MG63 (cell line): ENCODE measurements around the gene IMPA2. TPM values are rescaled to one million over a fixed set of nuclear protein-coding genes. Genes with fewer than 3 reads are reported as not detected.

Source experiments
- DNase-seq: peaks from one replicate; pipeline ENCODE4 v3.0.0-alpha.2; 2020
- H3K27me3 ChIP-seq: fragments of 250-450 bp; sonication (Bioruptor Pico); 2 replicates; pipeline ENCODE4 v1.5.1; 2020; ENCODE audit warnings: mild to moderate bottlenecking, moderate library complexity
- H3K36me3 ChIP-seq: fragments of 250-450 bp; sonication (Bioruptor Pico); 2 replicates; pipeline ENCODE4 v1.5.1; 2020; ENCODE audit warnings: mild to moderate bottlenecking, moderate library complexity
- H3K4me3 ChIP-seq: fragments of 250-450 bp; sonication (Bioruptor Pico); 2 replicates; pipeline ENCODE4 v1.5.1; 2020; ENCODE audit warnings: mild to moderate bottlenecking, moderate library complexity
- H3K9me3 ChIP-seq: fragments of 250-450 bp; sonication (Bioruptor Pico); 2 replicates; pipeline ENCODE4 v1.5.1; 2020; ENCODE audit warnings: mild to moderate bottlenecking, moderate library complexity
- total RNA-seq: library from RNA; depleted of rRNA; stranded (reverse); fragments of >200 nt; shearing (Covaris generic); gene quantifications from 2 replicates; pipeline ENCODE4 v1.2.3, GENCODE V29; 2014; ENCODE audit warnings: low replicate concordance

The IMPA2 gene
- total RNA-seq, 1 experiment from 2014 or later, result 90.8 TPM

DNA sequence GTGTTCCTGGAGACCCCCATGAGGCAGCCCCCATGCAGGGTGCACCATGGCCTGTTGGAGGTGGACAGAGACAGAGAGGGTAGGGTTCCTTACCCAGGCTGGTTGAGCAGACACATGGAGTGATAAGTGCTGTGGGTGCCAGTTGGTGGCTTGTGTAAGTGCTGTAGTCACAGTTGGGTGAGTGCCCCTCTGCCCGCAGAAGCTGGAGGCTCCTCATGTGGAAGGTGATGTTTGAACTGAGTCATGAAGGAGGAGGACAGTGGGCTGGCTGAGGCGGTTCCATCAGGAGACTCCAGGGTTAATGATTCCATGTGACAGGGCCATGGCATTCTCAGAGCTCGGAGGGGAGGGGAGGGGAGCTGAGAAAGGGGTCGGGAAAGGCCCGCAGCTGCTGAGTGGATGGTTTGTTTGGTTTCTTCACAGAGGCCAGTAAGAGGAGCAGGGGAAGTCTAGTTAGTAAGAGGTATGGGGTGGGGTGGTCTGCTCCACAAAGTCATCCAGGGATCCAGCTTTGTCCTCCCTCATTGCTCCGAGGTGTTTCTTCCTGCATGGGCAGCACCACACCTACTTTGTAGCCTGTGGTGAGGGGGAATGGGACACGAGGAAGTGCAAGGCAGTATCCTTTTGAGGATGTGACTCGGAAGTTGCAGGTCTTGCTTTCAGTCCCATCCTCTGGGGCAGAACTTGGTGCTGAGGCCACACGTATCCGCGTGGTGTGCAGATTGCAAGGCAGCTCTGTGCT, 13.6 kb downstream of the IMPA2 start:
- no peaks in the 10 kb centered on the region for H3K9me3 ChIP-seq
- peaks cover 7% of the 10 kb centered on the region; the same call in 1 of the 2 replicates for H3K36me3 ChIP-seq
- no peak overlapping the region for H3K4me3 ChIP-seq
- peak; percentile 54 for DNase-seq
- H3K27me3 ChIP-seq, result no peaks in the 10 kb centered on the region

DNA sequence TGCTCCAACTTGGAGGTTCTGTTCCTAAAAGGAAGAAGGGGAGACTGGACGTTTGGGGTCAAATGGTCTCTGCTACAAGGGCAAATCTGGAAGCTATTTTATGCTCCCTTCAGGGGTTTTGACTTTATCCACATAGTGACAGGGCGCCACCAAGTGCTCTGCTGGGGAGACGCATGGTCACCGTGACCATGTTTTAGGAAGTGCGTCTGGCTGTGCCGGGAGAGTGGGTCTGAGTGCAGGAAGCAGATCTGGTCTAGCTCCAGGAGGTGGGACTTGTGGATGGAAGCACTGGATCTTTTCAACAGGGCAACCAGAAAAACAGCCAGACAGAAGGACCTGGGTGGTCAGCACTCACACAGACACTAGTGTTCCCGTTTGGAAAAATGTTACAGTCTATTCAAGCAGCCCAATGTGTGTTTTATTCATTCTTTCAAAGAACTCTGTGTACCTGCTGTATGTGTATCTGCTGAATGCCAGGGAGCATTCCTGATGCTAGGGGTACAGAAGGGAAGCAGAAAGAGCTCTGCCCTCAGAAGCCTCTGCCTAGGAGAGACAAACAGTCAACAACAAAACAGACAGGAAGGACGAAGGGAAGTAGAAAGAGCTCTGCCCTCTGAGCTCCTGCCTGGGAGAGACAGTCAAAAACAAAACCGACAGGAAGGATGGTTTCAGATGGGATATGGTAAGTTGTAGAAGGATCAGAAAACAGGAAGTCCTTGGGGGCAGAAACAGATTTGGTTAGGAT, 14.3 kb downstream of the IMPA2 start:
- Histone ChIP-seq H3K36me3 (peaks cover 7% of the 10 kb centered on the region; the same call in 1 of the 2 replicates), H3K4me3 (no peak overlapping the region), H3K27me3 (no peaks in the 10 kb centered on the region), H3K9me3 (no peaks in the 10 kb centered on the region)
- peak; percentile 42 for DNase-seq

DNA sequence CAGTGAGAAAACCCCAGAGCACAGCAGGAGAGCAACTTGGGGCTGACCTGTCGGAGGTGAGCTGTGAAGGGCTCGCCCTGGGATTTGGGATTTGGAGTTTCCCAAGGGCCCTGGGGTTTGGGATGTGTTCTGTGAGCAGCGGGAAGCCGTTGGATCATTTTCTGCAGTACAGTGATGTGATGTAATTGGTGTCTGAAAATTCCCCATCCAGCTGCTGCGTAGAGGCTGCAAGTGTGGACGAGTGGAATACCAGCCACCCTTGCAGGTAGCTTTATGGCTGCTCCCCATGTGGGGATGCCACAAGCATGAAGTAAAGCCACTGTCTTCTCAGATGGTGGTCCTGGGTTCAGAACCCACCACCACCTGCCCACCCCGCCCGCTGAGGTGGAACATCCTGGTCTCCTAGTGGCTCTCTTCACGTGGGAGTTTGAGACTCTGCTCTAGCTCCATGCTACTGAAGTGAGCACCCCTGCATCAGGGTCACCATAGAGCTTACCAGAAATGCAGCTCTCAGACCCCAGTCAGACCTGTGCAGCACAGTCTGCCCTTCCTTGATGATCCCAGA, 15.0 kb downstream of the IMPA2 start:
- 0 out of 2 replicates have a peak, but pooled peaks cover 7% of the 10 kb centered on the region for H3K36me3 ChIP-seq
- DNase-seq, result no peak
- no peak overlapping the region for H3K4me3 ChIP-seq
- H3K27me3 ChIP-seq, result no peaks in the 10 kb centered on the region
- no peaks in the 10 kb centered on the region for H3K9me3 ChIP-seq

DNA sequence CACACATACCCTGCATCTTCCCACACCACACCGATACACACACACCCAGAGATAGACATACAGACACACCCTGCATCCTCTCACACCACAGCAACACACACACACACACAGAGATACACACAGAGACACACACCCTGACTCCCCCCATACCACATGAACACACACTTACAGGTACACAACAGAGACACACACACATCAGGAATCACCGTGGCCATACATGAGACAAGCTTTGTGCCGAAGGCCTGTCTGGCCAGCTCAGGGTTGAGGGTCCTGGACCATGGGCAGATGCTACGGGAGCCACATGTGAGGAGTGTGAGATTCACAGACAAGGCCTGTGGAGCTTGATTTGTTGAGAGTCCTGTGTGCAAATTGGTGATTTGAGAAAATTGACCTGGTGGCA, 15.6 kb downstream of the IMPA2 start:
- no peak for DNase-seq
- no peaks in the 10 kb centered on the region for H3K9me3 ChIP-seq
- peaks cover 9% of the 10 kb centered on the region for H3K36me3 ChIP-seq
- H3K27me3 ChIP-seq, result no peaks in the 10 kb centered on the region
- no peak overlapping the region for H3K4me3 ChIP-seq

DNA sequence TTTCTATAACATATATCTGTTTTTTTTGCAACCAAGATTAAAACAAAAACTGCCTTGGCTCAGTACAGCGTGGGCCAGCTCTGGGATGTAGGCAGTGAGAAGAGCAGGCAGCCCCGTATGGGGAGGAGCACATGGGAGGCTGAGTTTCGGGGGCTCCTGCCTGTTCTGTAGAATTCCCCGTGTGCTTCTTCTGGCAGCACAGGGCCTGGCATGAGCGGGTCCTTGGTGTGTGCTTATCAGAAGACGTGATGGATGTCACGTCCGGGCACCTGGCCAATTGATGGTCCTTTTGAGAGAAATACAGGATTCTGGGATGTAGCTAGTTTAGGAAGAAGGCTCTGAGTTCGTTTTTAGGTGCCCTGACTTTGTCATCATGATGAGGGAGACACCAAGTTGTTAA, 16.2 kb downstream of the IMPA2 start:
- Histone ChIP-seq H3K36me3 (peaks cover 12% of the 10 kb centered on the region), H3K27me3 (no peaks in the 10 kb centered on the region), H3K4me3 (no peak overlapping the region), H3K9me3 (no peaks in the 10 kb centered on the region)
- DNase-seq, result no peak

DNA sequence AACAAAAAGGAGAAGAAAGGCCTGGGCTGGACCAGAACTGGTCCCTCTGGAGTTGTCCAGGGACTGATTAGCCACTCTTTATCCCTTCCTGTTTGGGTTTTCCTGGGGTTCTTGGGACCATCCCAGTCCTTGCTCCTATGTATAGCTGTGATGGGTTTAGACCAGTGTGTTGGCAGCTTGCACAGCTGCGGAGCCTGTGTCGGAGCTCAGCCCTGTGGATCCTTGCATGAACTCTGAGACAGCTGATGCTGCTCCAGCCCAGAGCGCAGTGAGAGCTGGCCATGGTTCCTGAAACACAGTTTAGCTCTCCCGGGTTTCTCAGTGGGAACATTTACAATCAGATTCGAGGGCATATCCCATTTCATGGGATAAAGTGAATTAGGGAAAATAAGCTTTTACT, 16.9 kb downstream of the IMPA2 start:
- Histone ChIP-seq H3K36me3 (peaks cover 13% of the 10 kb centered on the region), H3K4me3 (no peak overlapping the region), H3K27me3 (no peaks in the 10 kb centered on the region), H3K9me3 (no peaks in the 10 kb centered on the region)
- no peak for DNase-seq

DNA sequence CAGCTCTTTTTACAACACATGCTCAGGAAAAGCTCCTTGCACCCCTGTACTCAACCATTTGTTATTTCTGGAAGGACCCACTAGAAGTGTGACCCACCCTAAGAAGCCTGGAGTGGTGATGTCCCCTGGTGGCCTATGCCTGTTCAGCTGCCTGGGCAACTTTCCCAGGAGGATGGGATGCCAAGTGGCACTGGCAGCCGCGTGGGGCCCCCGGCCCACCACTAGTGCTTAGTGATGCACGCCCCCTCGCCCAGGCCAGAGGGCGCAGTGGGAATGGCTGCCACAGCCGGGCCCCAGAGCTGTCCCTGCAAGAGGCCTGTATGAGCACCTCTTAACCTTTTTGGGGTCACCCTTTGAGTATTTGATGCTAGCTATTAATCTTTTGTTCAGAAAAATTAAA, 18.1 kb downstream of the IMPA2 start:
- H3K9me3 ChIP-seq, result no peaks in the 10 kb centered on the region
- no peaks in the 10 kb centered on the region for H3K27me3 ChIP-seq

DNA sequence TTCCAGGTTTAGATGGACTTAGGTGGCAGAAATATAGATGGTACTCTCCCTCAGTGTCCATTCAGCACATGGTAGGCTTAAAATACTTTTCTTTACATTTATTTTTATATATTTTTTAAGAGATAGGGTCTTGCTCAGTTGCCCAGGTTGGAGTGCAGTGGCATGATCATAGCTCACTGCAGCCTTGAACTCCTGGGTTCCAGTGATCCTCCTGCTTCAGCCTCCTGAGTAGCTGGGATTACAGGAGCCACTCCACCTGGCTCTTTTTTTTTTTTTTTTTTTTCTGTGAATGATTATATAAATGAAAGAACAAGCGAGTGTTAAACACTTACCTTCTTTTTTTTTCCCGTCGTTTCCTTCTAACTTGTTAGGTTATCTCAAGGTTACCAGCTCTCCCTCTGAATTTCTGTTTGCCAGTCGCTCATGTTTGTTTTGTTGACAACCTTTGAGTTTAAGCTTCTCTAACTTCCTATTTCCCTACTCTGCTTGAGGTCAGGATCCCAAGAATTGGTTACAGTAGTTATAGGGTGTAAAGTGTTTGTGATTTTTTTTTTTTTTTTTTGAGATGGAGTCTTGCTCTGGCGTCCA, 18.9 kb downstream of the IMPA2 start:
- peaks cover 24% of the 10 kb centered on the region for H3K36me3 ChIP-seq
- no peaks in the 10 kb centered on the region for H3K27me3 ChIP-seq
- no peak for DNase-seq

More for the DNA sequence above, 18.1 kb downstream of the IMPA2 start:
- no peak for DNase-seq
- Histone ChIP-seq H3K4me3 (no peak overlapping the region), H3K36me3 (peaks cover 19% of the 10 kb centered on the region)

DNA sequence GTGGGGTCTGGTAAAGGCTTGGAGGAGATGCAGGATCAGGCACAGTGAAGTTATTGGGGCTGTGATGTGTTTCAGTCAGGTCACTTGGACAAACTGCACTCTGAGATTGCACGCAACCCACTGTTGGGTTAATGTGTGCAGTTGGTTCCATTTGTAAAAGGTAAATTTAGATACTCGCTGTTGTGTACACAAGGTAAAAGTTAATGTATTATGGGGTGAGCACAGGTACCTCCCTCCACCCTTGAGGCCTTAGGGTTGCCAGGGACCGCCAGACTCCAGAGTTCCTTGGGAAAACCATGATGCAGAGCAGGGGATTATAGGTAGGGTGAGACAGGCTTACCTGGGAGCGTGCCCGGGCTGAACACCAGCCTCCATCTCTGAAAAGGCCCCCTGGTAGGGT, 20.1 kb downstream of the IMPA2 start:
- Histone ChIP-seq H3K27me3 (no peaks in the 10 kb centered on the region), H3K36me3 (peaks cover 24% of the 10 kb centered on the region), H3K4me3 (no peak overlapping the region), H3K9me3 (no peaks in the 10 kb centered on the region)
- DNase-seq, result no peak

More for the DNA sequence above, 18.9 kb downstream of the IMPA2 start:
- no peak overlapping the region for H3K4me3 ChIP-seq
- H3K9me3 ChIP-seq, result no peaks in the 10 kb centered on the region

DNA sequence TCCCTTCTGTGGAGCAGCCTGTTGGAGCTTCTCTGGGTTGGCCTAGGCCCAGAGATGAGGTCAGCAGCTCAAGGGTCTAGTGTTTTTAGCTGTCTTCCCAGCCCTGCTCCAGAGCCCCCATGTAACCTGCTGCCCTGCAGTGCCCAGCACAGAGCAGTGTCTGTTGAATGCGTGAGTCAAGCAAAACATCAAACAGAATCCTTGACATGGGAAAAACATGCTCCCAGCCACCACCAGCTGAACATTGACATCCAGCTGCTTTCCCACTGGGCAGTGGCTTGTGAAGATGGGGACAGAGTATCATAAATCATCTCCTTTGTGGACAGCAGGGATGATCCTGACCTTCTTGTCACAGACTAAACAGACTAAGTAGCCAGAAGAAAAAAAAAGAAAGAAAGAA, 22.6 kb downstream of the IMPA2 start:
- no peak for DNase-seq
- H3K9me3 ChIP-seq, result no peaks in the 10 kb centered on the region
- H3K27me3 ChIP-seq, result no peaks in the 10 kb centered on the region
- H3K36me3 ChIP-seq, result peaks cover 24% of the 10 kb centered on the region
- no peak overlapping the region for H3K4me3 ChIP-seq

DNA sequence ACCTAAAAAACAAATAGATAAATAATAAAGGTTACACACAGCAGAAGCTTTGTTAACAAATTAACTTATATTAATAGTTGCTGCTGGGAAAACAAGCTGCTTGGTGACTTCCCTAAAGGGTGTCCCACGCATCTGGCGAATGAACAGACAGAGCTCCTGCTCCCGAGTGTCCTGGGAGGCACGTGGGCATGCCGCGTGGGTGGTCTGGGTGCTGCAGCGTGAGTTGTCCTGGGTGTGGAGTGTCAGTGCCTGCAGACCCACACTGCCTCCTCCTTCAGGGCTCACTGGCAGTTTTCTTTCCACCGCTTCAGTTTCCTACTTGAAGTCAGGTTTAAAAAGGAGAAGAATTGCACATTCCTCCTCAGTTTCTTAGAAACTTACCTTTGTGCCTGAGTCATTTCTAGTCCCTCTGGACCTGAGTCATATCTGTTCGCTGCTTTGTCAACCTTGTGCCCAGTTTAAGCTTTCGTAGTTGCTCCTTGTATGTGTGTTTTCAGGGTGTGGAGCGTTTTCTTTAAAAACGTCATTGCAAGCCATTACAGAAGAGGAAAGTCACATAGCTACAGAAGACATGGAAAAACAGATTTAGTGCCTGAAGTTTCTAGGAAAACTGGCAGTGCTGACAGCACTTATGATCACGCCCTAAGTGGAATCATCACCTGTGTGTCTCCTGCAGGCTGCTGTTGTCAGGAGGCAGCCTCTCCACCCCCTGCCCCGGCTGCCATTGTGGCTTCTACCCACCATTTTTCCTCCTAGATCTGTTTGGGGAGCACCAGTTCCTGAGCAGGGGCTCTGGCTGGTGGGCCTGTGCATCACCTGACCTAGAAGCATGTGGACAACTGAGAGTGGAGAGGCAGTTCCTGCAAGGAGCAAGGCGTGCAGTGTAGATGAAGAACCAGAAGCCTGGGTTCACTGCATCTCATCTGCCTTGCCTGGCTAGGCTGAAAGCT, 24.5 kb downstream of the IMPA2 start:
- Histone ChIP-seq H3K36me3 (peaks cover 37% of the 10 kb centered on the region), H3K9me3 (no peaks in the 10 kb centered on the region), H3K27me3 (no peaks in the 10 kb centered on the region), H3K4me3 (no peak overlapping the region)
- no peak for DNase-seq

DNA sequence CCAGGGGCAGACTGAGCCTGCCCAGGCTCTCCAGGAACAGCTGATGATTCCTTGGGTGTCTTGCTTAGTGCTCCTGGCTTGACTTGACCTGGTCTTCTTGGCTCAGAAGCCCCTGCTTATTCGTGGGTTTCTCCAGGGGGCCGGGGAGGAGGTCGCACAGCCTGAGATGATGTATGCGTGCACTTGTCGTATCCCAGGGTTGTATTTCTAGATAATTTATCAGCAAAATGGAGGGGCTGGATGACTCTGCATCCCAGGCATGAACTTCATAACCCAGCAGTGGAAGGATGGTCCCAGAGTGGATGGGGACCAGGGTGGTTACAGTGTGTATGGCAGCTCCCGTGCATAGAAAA, 25.2 kb downstream of the IMPA2 start:
- no peaks in the 10 kb centered on the region for H3K27me3 ChIP-seq
- no peak overlapping the region for H3K4me3 ChIP-seq
- DNase-seq, result no peak
- peaks cover 44% of the 10 kb centered on the region for H3K36me3 ChIP-seq
- H3K9me3 ChIP-seq, result no peaks in the 10 kb centered on the region

DNA sequence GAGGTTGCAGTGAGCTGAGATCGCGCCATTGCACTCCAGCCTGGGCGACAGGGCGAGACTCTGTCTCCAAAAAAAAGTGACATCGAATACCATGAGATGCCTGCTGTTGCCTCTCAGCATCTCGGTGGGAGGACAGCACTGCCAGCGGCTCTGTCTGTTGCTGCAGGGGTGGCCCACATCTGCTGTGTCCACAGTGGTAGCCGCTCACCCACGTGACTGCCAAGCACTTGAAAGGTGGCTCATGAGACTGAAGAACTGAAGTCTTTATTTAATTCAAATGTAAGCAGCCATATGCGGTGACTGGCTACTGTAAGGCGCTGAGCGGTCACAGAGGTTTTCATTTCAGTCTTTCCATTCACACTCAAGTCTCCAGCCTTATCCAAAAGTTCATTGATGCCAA, 25.8 kb downstream of the IMPA2 start:
- Histone ChIP-seq H3K27me3 (no peaks in the 10 kb centered on the region), H3K36me3 (peaks cover 40% of the 10 kb centered on the region), H3K9me3 (no peaks in the 10 kb centered on the region), H3K4me3 (no peak overlapping the region)
- DNase-seq, result no peak

DNA sequence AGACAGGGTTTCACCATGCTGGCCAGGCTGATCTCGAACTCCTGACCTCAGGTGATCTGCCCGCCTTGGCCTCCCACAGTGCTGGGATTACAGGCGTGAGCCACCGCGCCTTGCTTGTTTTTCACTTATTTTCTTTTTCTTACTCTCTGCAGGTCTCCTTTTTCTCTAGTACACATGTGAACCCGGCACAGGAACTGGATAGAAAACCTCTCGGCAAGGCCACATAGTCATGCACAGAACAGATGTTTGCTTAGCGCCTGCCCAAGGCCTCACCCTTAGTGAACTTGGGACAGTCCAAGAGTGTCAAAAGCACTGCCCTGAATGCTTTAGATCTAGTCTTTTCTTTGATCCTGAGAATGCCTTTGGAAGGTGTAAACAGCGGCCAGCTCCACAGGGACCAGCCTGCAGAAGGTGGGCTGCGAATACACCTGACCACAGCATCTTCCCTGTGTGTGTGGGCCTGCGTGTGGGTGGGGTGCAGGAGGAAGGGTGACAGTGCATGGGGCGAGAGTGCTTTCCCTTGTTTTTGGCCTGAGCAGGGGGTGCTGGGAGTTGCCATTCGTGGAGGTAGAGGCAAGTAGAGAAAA, 27.0 kb downstream of the IMPA2 start:
- Histone ChIP-seq H3K9me3 (no peaks in the 10 kb centered on the region), H3K36me3 (peaks cover 42% of the 10 kb centered on the region), H3K4me3 (no peak overlapping the region), H3K27me3 (no peaks in the 10 kb centered on the region)
- no peak for DNase-seq

DNA sequence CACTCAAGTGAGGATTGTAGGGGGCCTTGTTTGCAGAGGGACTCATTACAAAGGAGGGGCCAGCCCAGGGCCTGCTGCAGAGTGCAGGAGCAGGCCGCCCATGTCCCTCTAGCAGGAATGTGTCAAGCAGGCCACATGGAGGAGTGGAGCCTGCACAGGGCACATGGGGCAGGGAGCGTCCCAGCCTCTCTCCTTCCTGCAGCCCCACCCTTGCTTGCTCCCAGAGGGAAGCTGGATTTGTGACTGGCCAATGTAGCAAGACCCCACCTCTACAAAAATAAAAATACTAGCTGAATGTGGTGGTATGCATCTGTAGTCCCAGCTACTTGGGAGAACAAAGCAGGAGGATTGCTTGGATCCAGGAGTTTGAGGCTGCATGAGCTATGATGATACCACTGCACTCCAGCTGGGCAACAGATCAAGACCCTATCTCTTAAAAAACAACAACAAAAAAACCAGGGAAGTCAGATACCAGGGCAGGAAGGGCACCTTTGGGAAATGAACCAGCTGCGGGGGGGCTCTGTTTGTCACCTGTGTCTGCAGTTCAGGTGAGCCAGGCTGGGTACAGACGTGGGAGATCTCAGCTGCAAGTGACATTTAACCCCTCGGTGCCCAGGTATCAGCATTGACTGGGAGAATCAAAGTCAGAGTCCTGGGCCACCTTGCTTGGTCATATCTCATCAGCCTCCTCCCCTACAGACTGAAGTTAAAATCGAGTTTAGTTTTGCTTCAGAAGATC, 27.7 kb downstream of the IMPA2 start:
- no peak for DNase-seq
- no peaks in the 10 kb centered on the region for H3K27me3 ChIP-seq
- peaks cover 46% of the 10 kb centered on the region for H3K36me3 ChIP-seq
- no peaks in the 10 kb centered on the region for H3K9me3 ChIP-seq
- no peak overlapping the region for H3K4me3 ChIP-seq
